ENCODE results near the gene ELFN2.

Gene ELFN2

GRCh38 chr22:37431801-37432707, 4.8 kb upstream of the ELFN2 start (continued):
- TF ChIP-seq BCL6B (tag by site-specific recombination; IDR thresholded peaks at IDR 0.05) (peak; percentile 96), IKZF3 (tag by site-specific recombination; IDR thresholded peaks at IDR 0.05) (no peak), SP2 (tag by site-specific recombination; IDR thresholded peaks at IDR 0.05) (peak; percentile 28; the same call in 1 of the 2 replicates), ZNF132 (tag by site-specific recombination; IDR thresholded peaks at IDR 0.05; ENCODE audit: borderline replicate concordance) (peak; percentile 71; the same call in 1 of the 2 replicates), ZNF692 (tag by site-specific recombination; IDR thresholded peaks at IDR 0.05) (peak; percentile 89), ZNF133 (tag by site-specific recombination; IDR thresholded peaks at IDR 0.05) (no peak), ZNF558 (tag by site-specific recombination; IDR thresholded peaks at IDR 0.05) (peak; percentile 76), GLIS1 (tag by site-specific recombination; IDR thresholded peaks at IDR 0.05) (peak; percentile 49), PRDM1 (tag by site-specific recombination; IDR thresholded peaks at IDR 0.05) (peak; percentile 29; the same call in 1 of the 2 replicates), ZBTB48 (tag by site-specific recombination; IDR thresholded peaks at IDR 0.05) (peak; percentile 65; the same call in 1 of the 2 replicates), ZNF184 (tag by site-specific recombination; IDR thresholded peaks at IDR 0.05) (peak; percentile 86), ZNF335 (tag by site-specific recombination; conservative IDR thresholded peaks at IDR 0.05) (peak; percentile 19; the same call in 1 of the 2 replicates), ZNF621 (tag by site-specific recombination; IDR thresholded peaks at IDR 0.05) (no peak), ZNF350 (tag by site-specific recombination; IDR thresholded peaks at IDR 0.05) (no peak), ZNF24 (tag by site-specific recombination; IDR thresholded peaks at IDR 0.05) (peak; percentile 79), PATZ1 (tag by site-specific recombination; IDR thresholded peaks at IDR 0.05) (peak; percentile 90), CTCF (tag by site-specific recombination; IDR thresholded peaks at IDR 0.05) (no peak), ZBTB11 (tag by site-specific recombination; conservative IDR thresholded peaks at IDR 0.05; ENCODE audit: low read depth) (no peak), ZNF280D (tag by site-specific recombination; IDR thresholded peaks at IDR 0.05) (peak; percentile 99), ZNF76 (tag by site-specific recombination; IDR thresholded peaks at IDR 0.05; ENCODE audit: borderline replicate concordance, low read depth) (no peak), ZNF16 (tag by site-specific recombination; IDR thresholded peaks at IDR 0.05; ENCODE audit: low read depth) (no peak), ZNF416 (tag by site-specific recombination; IDR thresholded peaks at IDR 0.05) (no peak), ZNF626 (tag by site-specific recombination; IDR thresholded peaks at IDR 0.05) (no peak), ZSCAN4 (tag by site-specific recombination; IDR thresholded peaks at IDR 0.05) (0 out of 2 replicates have a peak, but pooled peaks have one; percentile 30)
